CD4-positive, alpha-beta T cell treated with Interleukin-17A for 1 hour (primary cell): ENCODE data around the gene EPPIN.

Experiments used
- DNase-seq: peaks from one replicate; pipeline ENCODE4 v3.0.0-alpha.2; 2020

Gene EPPIN

DNA sequence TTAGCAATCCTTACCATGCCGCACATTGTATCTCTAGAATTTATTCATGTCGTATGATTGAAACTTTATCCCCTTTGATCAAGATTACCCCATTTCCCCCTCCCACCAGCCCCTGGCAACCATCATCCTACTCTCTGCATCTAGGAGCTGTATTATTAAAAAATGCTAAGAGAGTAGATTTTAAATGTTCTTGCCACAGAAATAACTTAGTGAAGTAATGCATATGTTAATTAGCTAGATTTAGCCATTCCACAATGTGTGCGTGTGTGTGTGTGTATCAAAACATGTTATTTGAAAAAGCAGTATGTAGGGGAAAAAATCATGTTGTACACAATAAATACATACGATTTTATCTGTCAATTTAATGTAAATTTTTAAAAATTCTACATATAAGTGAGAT lies 19.9 kb downstream of the EPPIN start:
- DNase-seq, result no peak

DNA sequence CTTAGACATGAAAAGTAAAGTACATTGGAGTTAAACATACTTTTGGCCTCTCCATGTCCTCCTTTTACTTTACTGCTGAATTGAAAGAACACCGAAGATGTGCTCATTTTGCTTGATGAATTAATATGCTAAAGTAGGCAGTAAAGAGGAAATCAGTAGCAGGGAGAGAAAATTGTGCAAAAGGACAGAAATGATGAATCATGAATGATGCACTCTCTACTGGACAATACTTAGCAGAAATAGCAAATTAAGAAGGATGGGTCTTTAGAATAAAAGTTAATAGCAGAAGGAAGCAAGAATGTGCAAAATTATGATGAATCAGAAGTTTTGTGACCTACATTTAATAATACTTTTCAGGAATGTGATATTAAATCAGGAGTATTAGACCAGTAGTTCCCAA lies 23.4 kb downstream of the EPPIN start:
- no peak for DNase-seq

DNA sequence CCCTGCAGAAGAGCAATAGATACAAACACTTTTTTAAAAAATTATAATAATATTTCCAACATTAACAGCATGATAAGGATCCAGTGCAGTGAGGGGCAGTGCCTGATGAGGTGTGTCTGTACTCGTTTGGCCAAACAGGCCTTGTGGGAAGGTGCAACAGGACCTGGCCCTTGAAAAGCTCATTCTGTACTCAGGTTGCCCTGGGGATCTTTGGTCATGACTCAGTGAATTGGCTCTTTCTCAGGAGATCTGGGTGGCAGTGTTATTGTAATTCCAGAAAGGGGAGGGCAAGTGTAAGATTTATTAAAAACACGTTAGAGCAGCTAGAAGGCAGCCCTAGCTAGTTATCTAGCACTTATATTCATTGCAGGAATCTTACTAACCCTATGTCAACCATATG lies 28.9 kb downstream of the EPPIN start:
- no peak for DNase-seq

DNA sequence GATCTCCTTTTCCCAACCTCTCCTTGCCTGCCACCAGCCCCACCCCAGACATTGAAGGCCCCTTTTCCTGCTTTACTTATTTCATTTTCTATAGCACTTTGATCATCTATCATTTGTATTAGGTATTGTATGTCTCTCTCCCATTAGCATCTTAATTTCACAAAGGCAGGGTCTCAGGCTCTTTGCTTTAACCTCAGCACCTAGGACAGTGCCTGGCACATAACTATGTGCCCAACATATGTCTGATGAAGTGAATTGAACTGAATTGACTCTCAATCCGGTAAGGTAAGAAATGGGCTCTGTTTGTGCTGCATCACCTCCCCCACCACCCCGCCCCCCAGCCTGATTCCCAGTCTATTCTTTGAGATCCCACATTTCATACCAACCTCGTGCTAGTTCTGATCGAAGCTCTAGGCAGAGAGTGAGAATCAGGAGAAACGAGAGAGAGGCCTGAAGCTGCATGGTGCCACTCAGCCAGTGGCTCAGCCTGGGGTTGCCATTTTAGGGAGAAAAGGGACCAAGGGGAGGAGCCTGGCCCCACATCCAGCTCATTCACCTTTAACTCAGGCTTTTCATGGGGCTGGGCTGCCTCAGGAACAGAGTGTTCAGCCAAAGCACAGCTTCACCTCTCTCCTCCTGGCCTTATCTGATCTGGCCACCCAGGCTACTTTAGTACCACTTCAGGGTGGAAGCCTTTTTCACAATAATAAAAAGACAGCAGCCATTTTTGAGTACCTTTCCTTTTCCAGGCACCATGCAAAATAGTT lies 31.9 kb downstream of the EPPIN start, which contains the start of gene SPINT3:
TSS of gene SPINT3 (minus strand) at position 476 of the 767 bp plus-strand sequence. CDS start at position 462, 14 bp downstream.
- no peak for DNase-seq

DNA sequence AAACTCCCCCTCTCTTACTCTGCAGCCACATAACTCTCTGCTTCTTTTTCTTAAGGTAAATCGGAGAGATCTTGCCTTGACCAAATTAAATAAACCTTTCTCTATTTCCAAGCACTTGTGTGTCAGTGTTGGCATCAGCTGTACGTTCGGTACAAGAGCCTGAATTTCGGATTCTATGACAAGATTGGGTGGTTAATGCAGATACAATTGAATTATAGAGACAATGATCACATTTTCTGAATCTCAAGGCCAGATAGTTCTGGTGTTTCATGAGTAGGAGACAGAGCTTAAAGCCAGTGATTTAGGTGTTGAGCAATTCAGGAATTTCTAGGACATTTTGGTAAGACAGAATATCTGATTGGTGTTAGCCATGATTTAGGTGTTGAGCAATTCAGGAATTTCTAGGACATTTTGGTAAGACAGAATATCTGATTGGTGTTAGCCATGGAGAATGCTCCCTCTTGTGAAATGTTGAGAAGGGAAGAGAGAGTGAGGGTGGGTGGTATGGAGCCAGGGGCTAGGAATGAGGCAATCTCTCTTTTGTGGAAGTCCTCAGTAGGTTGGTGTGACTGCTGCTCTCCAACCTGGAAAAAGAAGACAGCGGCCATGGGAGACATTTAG lies 36.8 kb downstream of the EPPIN start:
- DNase-seq, result no peak

DNA sequence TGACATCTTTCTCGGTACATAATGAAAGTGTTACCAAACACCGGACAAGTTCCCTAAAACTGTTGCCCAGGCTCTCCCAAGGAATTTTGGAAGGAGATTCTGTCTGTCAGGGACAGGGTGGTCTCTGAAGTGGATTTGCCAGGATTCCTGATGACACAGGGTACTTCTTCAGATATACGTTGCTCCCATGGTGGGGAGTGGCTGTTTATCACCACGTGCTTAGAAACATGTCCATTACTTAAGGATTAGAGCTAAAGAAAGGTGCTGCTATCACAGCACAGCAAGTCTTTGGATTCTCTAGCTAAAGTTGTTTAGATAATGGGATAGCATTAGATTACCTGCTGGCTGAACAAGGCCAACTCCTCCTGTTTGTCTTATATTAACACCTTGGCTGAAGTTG lies 38.1 kb downstream of the EPPIN start:
- DNase-seq, result no peak

DNA sequence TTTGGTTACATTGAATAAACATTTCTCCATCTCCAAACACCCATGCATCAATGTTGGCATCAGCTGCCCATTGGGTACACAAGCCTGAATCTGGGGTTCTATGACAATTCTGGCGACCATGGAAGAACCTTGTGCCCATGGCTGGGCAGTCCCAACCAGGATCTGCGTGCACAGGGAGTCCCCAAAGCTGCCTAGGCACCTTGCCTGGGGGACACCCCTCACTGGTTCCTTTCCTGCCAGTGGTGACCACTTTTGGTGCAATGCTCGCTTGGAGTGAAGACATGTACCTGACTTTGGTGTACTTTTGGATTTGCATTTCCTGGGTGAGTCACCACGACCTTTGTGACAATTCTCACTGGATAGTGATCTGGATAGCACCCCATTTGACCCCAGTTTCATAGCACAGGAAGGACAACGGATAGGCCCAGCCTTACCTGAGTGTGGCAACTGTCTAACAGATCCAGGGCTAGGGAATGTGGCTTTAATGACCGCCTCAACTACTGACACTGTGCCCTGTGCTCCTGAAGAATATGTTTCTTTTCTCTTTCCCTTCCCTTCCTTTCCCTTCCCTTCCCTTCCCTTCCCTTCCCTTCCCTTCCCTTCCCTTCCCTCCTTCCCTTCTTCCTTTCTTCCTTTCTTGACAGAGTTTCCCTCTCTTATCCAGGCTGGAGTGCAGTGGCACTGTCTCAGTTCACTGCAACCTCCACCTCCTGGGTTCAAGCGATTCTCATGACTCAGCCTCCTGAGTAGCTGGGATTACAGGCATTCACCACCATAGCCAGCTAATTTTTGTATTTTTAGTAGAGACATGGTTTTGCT lies 38.9 kb downstream of the EPPIN start:
- no peak for DNase-seq

DNA sequence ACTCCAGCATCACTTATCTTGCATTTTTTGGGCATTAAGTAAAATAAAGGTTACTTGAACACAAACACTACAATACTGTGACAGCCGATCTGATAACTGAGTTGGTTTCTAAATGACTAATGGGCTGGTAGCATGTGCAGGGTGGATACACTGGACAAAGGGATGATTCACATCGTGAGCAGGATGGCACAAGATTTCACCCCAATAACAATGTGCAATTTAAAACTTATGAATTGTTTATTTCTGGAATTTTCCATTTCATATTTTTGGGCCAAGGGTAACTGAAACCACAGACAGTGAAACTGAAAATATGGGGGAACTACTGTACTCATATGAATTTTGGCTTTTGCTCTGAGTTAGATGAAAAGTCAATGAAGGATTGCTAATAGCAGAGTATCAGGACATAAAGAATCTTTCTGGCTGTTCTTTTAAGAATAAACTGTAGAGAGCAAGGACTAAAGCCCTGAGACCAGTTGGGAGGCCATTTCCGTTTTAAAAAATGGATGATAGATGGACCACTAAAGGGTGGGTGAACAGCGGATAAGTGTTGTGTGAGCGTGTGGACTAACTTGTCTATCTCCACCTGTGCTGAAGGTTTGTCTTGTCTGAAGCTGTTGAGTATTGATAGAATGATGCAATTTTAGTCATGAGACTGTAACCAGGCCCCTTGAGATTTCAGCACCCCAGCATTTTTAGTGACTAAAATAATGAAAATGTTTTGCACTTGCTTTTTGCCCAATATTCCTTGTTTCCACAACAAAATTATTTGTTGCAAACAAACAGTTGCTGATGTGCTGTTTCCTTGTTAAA lies 40.0 kb downstream of the EPPIN start:
- DNase-seq, result no peak

DNA sequence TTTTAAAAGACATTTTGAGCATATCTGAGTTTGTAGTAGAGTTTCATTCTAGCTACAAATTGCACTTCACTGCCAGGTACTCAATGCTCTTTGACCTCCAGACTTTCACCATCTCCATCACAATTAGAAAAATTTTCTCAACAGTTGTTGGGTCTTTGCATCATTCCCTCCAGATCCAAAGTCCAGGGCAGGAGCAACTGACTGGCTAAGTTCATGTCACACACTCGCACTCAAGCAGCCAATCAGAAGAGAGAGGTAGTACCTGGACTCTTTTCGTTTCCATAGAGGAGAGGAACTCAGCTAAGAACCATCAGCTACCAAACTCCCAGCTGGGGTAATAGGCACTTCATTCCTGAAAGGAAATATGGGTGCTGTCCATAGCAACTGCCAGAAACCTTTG lies 40.8 kb downstream of the EPPIN start:
- DNase-seq, result no peak

DNA sequence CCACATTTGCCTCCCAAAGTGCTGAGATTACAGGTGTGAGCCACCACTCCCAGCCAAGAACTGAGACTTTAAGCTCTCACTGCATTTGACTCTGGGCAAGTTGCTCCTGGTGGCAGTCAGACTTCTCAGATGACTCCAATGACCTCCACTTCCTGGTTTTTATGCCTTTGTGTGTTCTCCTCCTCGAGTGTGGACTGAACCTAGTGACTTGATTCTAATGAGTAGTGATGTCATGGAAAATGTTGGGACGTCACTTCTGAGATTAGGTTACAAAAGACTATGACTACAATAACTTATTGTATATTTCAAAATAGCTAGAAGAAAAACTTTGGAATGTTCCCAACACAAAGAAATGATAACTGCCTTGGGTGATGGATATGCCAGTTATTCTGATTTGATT lies 43.8 kb downstream of the EPPIN start:
- no peak for DNase-seq

DNA sequence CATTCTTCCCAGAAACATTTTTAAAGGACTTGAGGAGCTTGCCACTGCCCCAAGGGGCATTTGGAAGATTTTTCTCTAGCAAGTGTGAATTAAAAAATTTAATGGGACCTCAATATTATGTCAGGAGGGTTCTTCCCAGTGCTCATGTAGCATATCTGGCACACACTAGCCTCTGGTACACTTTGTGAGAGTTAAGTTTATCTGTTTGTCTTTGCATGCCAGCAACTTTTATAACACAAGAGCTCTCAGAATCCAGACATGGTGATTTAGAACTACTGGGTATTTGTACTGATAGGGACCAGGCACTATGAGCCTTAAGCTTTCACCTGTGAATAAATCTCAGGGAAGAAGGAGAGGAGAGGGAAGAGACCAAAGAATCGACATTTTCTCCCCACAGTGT lies 44.6 kb downstream of the EPPIN start:
- DNase-seq, result no peak

DNA sequence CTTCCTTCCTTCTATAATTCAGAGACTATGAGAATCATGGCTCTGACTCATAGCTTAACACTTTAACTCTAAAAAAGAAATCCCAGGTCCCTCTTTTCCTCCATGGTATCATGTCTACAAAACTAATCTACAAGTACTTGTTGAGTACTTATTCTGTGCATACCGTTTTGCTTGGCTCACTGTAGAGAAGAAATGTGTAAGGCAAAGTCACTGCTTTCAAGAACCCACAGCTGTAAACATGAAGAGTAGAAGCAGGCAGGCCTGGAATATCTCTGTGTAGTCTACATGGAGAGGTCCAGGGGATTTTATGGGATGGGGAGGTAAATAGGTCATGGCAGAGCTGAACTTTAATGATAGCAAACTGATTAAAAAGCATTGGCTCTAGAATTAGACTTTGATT lies 45.6 kb downstream of the EPPIN start:
- no peak for DNase-seq

DNA sequence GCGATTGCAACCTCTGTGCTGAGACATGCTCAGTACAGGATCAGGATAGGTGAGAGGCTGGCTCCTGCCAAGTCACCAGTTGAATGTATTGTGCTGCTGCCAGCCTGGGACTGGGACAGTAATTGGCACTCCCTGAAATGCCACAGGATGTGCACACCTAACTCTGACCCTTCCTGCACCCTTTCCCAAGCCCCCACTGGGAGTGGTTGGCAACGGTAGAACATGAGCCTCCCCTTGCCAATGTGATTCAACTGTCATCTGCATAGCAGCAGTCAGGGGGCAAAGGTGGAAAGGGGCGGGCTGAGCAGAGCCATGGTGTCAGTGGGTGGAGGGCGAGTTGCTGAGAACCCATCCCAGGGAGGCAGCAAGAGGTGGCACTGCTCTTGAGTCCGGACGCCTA lies 47.2 kb downstream of the EPPIN start:
- no peak for DNase-seq

DNA sequence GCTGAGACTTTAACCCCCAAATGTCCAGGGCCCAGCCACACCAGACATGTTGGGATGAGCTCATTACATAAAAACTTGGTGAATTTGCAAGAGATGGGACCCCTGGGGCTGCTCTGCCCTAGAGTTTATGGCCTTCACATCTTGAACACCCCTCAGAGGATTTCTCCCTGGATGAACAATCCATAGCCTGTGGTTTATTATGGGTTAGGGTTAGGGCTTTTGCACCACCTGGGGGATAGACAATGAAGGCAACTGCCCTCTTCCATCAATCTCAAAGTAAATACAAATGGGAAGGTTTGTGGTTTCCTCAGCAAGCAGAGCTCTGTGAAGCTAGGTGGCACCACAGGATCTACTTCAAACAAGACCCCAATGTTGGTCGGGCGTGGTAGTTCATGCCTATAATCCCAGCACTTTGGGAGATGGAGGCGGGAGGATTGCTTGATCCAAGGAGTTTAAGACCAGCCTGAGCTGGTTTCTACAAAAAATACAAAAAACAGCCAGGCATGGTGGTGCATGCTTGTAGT lies 49.2 kb downstream of the EPPIN start:
- no peak for DNase-seq

DNA sequence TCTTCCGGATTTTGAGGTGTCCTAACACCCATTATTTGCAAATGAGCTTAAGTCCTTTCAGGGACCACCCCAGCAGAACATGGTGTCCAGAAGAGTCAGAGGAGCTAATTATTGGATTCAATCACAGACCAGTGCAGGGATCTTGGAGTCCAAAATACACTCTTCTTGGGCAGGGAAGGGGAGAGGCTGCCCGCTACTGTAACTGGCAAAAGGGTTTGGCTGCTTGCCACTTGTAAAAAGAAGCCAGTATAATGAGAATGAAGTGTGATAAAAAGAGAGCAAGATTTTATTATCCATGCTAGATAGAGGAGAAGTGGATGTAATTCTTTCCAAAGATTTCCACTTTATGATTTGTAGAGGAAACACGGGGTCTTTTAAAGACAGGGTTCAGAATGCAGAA lies 51.0 kb downstream of the EPPIN start:
- DNase-seq, result no peak

DNA sequence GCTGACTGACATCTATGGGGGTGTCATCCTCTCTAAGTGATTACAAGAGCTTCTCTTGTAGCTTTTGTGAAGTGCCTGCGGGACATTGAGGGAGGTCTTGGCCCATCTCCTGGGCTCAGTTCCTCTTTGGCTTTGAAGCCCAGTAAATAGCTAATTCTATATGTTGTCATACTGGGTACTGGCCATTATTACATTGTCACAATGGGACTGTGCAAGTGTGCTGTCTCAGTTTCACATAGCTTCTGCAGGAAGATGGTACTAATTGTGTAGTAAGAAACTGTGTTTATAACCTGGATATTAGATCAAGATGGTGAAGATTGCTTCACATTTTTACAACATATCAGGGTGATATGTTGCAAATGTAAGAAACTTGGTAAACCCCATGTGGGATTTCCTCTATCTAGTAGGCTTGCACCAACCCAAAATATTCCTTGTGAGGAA lies 51.7 kb downstream of the EPPIN start:
- no peak for DNase-seq
